NCI-H2196 treated with DMSO at 0.1 percent for 48 hours (cell line): ENCODE data around the gene CRYZ.
A peak's percentile ranks its signal among the peaks of the same experiment; 100 is the strongest.

Source experiments
- DNase-seq: peaks from one replicate; lab custom pipeline; 2025; ENCODE audit not compliant: unreplicated experiment; lab: John Stamatoyannopoulos, UW

The CRYZ gene

GRCh38 chr1:74731399-74732052 lies 1.3 kb downstream of the CRYZ start:
- DNase-seq, result no peak

DNA sequence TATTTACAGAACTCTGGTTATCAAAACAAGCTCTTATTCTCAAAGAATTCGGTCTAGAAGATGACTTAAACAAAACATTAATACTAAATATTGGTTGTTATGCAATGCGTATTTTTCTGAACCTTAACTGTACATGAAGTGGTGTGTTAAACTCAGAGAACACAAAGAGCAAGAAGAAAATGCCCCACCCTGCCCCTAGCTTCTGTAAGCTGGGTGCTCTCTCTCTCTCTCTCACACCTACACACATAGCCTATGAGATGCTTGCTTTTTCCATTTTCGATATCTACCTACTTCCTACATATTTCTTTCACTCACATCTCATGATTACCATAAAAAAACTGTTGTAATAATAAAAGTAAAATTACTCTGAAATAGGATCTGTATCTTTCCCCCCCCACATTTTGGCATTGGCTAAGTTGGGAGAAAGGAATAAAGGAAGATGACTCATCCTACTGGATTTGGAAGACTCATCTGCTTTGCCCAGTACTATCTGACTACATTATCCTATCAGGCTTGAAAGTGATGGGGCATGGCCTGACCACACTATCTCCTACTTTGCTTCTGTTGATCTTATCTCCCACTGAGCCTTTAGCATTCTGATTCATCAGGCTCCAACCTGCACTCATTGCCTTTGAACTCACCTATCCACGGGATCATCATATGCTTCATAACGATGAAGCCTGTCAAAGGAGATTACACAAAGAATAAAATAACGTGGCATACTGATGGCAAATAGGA lies 2.9 kb downstream of the CRYZ start:
- DNase-seq, result no peak

GRCh38 chr1:74728736-74729135 lies 4.1 kb downstream of the CRYZ start:
- no peak for DNase-seq

- no peak for DNase-seq
These were observed 6.8 kb downstream of the CRYZ start for GRCh38 chr1:74726063-74726462.

- DNase-seq, result no peak
These were observed 15.2 kb downstream of the CRYZ start for GRCh38 chr1:74717626-74718025.

DNA sequence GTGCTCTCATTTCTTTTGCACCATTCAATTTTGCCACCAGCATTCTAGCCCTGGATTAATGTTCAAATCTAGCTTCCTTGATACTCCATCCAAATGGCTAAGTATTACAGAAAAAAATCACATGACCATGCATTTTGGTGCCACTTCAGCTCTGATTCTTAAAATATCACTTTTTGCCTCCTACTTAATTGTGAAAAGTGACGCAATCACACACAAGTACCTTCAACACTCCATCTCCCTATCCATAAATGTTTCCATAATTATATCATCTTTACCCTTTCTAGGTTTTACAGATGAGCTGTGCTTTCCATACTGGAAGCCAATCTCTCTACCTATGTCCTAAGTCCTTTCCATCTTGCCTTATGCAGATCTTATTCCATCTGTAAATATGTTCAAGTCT lies 16.0 kb downstream of the CRYZ start:
- no peak for DNase-seq

DNA sequence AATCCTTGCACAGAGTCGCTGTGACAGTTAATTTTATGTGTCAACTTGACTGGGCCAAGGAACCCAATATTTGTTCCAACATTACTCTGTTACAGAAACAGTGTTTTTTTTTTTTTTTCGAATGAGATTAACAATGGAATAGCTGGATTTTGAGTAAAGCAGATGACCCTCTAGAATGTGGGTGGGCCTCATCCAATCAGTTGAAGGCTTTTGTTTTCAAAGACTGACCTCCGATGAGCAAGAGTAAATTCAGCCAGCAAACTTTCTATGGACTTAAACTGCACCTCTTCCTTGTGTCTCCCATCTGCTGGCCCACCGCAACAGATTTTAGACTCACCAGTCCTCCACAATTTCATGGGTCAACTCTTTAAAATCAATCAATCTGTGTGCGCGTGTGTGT lies 17.0 kb downstream of the CRYZ start:
- DNase-seq, result no peak

DNA sequence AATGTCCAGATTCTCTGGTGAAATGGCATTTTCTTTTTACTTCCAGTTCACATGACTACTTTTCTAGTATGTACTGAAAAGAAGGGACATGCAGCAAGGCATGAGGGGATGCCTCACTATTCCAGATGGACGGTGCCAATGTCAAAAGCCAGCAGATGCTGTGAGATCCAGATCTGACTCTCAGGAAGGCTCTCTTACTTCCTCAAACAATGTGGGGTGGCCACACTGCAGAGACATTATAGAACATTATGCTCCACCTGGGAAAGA lies 17.7 kb downstream of the CRYZ start:
- no peak for DNase-seq

- DNase-seq, result no peak
These were observed 18.2 kb downstream of the CRYZ start for GRCh38 chr1:74714429-74715235.

GRCh38 chr1:74713849-74714248 lies 19.0 kb downstream of the CRYZ start:
- DNase-seq, result no peak

- DNase-seq, result no peak
These were observed 20.0 kb downstream of the CRYZ start for GRCh38 chr1:74712881-74713280.

- DNase-seq, result no peak
These were observed 29.3 kb downstream of the CRYZ start for GRCh38 chr1:74703386-74704182.

DNA sequence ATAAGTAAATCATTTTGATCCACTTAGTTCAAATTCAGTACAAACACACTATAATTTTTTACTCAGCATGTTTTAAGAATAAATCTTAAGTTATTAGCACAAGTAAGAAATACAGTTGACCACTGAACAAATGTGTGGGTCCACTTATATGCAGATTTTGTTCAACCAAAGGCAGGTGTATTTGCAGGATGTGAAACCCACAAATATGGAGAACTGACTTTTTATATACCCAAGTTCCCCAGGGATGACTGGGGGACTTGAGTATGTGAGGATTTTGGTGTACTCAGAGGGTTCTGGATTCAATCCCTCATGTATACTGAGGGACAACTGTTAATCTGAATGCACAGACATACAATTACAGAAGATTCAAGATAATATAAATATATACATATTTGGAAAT lies 33.5 kb downstream of the CRYZ start:
- DNase-seq, result no peak

GRCh38 chr1:74697832-74698231 lies 35.0 kb downstream of the CRYZ start:
- DNase-seq, result no peak

GRCh38 chr1:74693473-74693872 lies 39.4 kb downstream of the CRYZ start:
- no peak for DNase-seq

- no peak for DNase-seq
These were observed 41.9 kb downstream of the CRYZ start for GRCh38 chr1:74690909-74691308.

GRCh38 chr1:74690364-74690696 lies 42.5 kb downstream of the CRYZ start:
- DNase-seq, result no peak

DNA sequence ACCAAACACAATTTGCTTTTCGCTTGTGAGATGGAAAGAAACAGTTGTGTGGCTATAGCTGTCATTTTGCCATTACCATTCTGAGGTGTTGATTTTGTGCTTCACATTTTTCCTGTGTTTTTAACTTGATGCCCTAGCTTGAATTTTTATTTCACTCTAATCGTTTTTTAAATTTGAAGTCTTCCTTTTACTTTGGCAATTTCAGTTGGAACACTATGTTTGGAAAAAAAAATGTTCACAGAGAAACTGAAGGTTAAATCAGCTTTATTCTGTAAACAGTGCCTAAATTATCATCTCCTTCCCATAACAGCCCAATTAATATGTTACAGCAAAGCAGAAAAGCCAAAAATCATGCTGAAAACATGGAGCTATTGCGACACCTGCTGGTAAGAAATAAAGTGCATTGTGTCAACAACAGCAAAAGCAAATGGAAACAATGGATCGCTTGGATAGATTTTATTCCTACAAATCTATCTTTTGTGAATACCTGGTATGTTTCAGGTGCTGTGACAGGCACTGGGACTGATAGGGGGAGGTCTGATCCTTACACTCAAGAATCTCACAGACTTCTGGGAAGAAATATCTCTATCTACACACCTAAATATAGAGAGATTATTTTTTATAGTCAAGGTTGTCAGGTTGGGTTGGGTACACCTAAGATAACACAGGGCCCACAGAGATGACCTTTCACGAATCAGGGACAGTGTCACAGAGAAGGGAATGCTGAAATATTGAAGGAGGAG lies 43.1 kb downstream of the CRYZ start:
- DNase-seq, result peak; percentile 21

GRCh38 chr1:74686928-74687327 lies 45.9 kb downstream of the CRYZ start:
- DNase-seq, result no peak

GRCh38 chr1:74684301-74684700 lies 48.5 kb downstream of the CRYZ start:
- DNase-seq, result no peak

GRCh38 chr1:74683656-74684055 lies 49.2 kb downstream of the CRYZ start:
- no peak for DNase-seq
